Hematopoietic multipotent progenitor cell treated with erythropoietin and hydrocortisone succinate and interleukin-3 and kit ligand, for 15 days (in vitro differentiated cells): ENCODE measurements around the gene TMEM223.
"Not testable (repeated sequence)": the region's sequence is repeated elsewhere in the genome, so short reads cannot be mapped to it uniquely, and the experiment has no call there.

Experiments
- DNase-seq: peaks from one replicate; pipeline ENCODE4 v3.0.0-alpha.2; 2015; ENCODE audit warnings: low spot score

The TMEM223 gene

GRCh38 chr11:62799486-62799885 lies 7.7 kb upstream of the TMEM223 start:
- DNase-seq, result no peak

- DNase-seq, result no peak
Observed at GRCh38 chr11:62796281-62796680, 4.5 kb upstream of the TMEM223 start.

- DNase-seq, result no peak
Observed at GRCh38 chr11:62794201-62794775, 2.5 kb upstream of the TMEM223 start.

- no peak for DNase-seq
Observed at GRCh38 chr11:62792202-62792575, 383 bp upstream of the TMEM223 start.

GRCh38 chr11:62789576-62789975 lies 2.2 kb downstream of the TMEM223 start:
- no peak for DNase-seq

GRCh38 chr11:62788991-62789390 lies 2.8 kb downstream of the TMEM223 start:
- no peak for DNase-seq

- peak; percentile 99 for DNase-seq
Observed at GRCh38 chr11:62787005-62787759, 4.6 kb downstream of the TMEM223 start, which contains the start of gene TMEM179B. TMEM179B (plus strand) TSS chr11:62787402; CDS start chr11:62787432, 30 bp downstream.

GRCh38 chr11:62786318-62787004 lies 5.3 kb downstream of the TMEM223 start:
- peak; percentile 91 for DNase-seq

GRCh38 chr11:62782753-62783152 lies 9.1 kb downstream of the TMEM223 start:
- DNase-seq, result peak; percentile 61

GRCh38 chr11:62778441-62778840 lies 13.4 kb downstream of the TMEM223 start:
- no peak for DNase-seq

- no peak for DNase-seq
Observed at GRCh38 chr11:62777389-62777788, 14.4 kb downstream of the TMEM223 start.

GRCh38 chr11:62775646-62776045 lies 16.2 kb downstream of the TMEM223 start:
- no peak for DNase-seq

GRCh38 chr11:62774407-62774806 lies 17.4 kb downstream of the TMEM223 start:
- no peak for DNase-seq

GRCh38 chr11:62771144-62772021 lies 20.4 kb downstream of the TMEM223 start, which contains the start of gene TAF6L:
TAF6L (plus strand) TSS chr11:62771396; CDS start chr11:62775784, 4,388 bp downstream.
- DNase-seq, result peak; percentile 93

GRCh38 chr11:62770778-62771143 lies 21.0 kb downstream of the TMEM223 start:
- DNase-seq, result no peak

- DNase-seq, result not testable (repeated sequence)
Observed at GRCh38 chr11:62760867-62761227, 31.0 kb downstream of the TMEM223 start.

- no peak for DNase-seq
Observed at GRCh38 chr11:62757846-62758788, 33.7 kb downstream of the TMEM223 start.

GRCh38 chr11:62755086-62755615 lies 36.7 kb downstream of the TMEM223 start:
- DNase-seq, result no peak

GRCh38 chr11:62753736-62754603 lies 37.8 kb downstream of the TMEM223 start, which contains the start of gene ZBTB3:
ZBTB3 (minus strand) TSS chr11:62754160; CDS start chr11:62753664, 496 bp downstream.
- peak; percentile 99 for DNase-seq
